Gastrocnemius medialis (tissue), 4 donors: ENCODE data around the gene STARD8. TPM values are rescaled to one million over a fixed set of nuclear protein-coding genes. Genes with fewer than 3 reads are reported as not detected.
"Not testable (repeated sequence)": the region's sequence is repeated elsewhere in the genome, so short reads cannot be mapped to it uniquely, and the experiment has no call there.

Experiments used
- ATAC-seq, 2 donors: fragments of 150-250 bp; one replicate each; pipeline ENCODE4 v1.9.1; 2016
- DNase-seq, 2 donors: peaks; one replicate each; pipeline ENCODE4 v3.0.0-alpha.2; 2019
- H3K27ac ChIP-seq, 4 donors: fragments of 200-600 bp; sonication (generic); 1 replicate in 1 of 4; 2 replicates in 3 of 4; pipeline ENCODE4 v1.5.1; 2016 to 2018; ENCODE audit warnings: mild to moderate bottlenecking in 2 of 4, moderate library complexity in 1 of 4
- H3K27me3 ChIP-seq, 3 donors: fragments of 200-600 bp; sonication (generic) in 2 of 3; 1 replicate in 1 of 3; 2 replicates in 2 of 3; pipeline versions ENCODE4 v1.5.1 to v1.6.0; 2016 to 2019; ENCODE audit warnings: mild to moderate bottlenecking in 1 of 3, moderate library complexity in 1 of 3
- H3K36me3 ChIP-seq, 2 donors: fragments of 200-600 bp; sonication (generic) in 1 of 2; one replicate each; pipeline ENCODE4 v1.5.1; 2017 to 2018
- H3K4me1 ChIP-seq, 2 donors: fragments of 200-600 bp; sonication (generic) in 1 of 2; one replicate each; pipeline ENCODE4 v1.5.1; 2016 to 2017; ENCODE audit warnings: mild to moderate bottlenecking in 2 of 2
- H3K4me3 ChIP-seq, 4 donors: fragments of 200-600 bp; sonication (generic) in 3 of 4; 1 replicate in 1 of 4; 2 replicates in 3 of 4; pipeline ENCODE4 v1.5.1; 2016 to 2019; ENCODE audit warnings: mild to moderate bottlenecking in 2 of 4
- H3K9me3 ChIP-seq, 3 donors: fragments of 200-600 bp; sonication (generic) in 2 of 3; 1 replicate in 1 of 3; 2 replicates in 2 of 3; pipeline ENCODE4 v1.5.1; 2016 to 2019
- CTCF ChIP-seq, 5 experiments: fragments of 450-650 bp in 3 of 5; fragments of 200-600 bp in 2 of 5; sonication (generic) in 2 of 5; IDR thresholded peaks in 4 of 5; conservative IDR thresholded peaks in 1 of 5; 1 replicate in 4 of 5; 2 replicates in 1 of 5; pipeline ENCODE4 v1.5.1; 2016 to 2019; ENCODE audit warnings: antibody characterized with exemption in 5 of 5, mild to moderate bottlenecking in 3 of 5, moderate library complexity in 3 of 5
- POLR2A ChIP-seq, 2 donors: fragments of 450-650 bp; IDR thresholded peaks; one replicate each; pipeline ENCODE4 v1.6.1; 2017; ENCODE audit warnings: antibody characterized with exemption in 2 of 2, mild to moderate bottlenecking in 2 of 2, moderate library complexity in 2 of 2
- in situ Hi-C, 4 donors: fragments of 200-750 bp; cut with MboI; loops; one replicate each; pipeline versions ENCODE4 v1.15.0 to v1.8.0; 2017; ENCODE audit warnings: low sequenced_read_pairs in 4 of 4
- intact Hi-C: fragments of 100-400 bp; cut with DNase I; formaldehyde crosslinking; loops from one replicate; pipeline ENCODE4 v1.15.1; 2023; ENCODE audit warnings: low total_unique reads
- total RNA-seq, 4 donors: library from RNA; depleted of rRNA; stranded (reverse); fragments of >200 nt; gene quantifications; one replicate each; pipeline versions ENCODE4 v1.1.0 to v1.2.3, GENCODE V29; 2016

STARD8 gene
- total RNA-seq, 4 donors from 2014 or later: 6.6 to 9.4 (median 9.1) TPM

- Histone ChIP-seq H3K4me1 (no peaks in the 10 kb centered on the region), H3K4me3 (no peak overlapping the region), H3K9me3 (no peaks in the 10 kb centered on the region), H3K27ac (no peak overlapping the region), H3K36me3 (peaks cover 0 to 9% of the 10 kb centered on the region in 2 donors), H3K27me3 (no peaks in the 10 kb centered on the region)
- intact Hi-C loops: no loop called here
- DNase-seq: no peak
- TF ChIP-seq CTCF (IDR thresholded peaks at IDR 0.05 in 4 of 5, conservative IDR thresholded peaks at IDR 0.05 in 1 of 5): no peak
- no peak for TF ChIP-seq POLR2A (IDR thresholded peaks at IDR 0.05)
- in situ Hi-C loops: no loop called here
- ATAC-seq: no peak
Measured at GRCh38 chrX:68727696-68728095, 80.2 kb downstream of the STARD8 start.

GRCh38 chrX:68728186-68728585, 80.7 kb downstream of the STARD8 start:
- TF ChIP-seq CTCF (IDR thresholded peaks at IDR 0.05 in 4 of 5, conservative IDR thresholded peaks at IDR 0.05 in 1 of 5) (no peak), POLR2A (IDR thresholded peaks at IDR 0.05) (no peak)
- DNase-seq (no peak), ATAC-seq (no peak)
- no peak overlapping the region for H3K27ac ChIP-seq
- intact Hi-C loops (no loop called here), in situ Hi-C loops (no loop called here)
- H3K4me3 ChIP-seq: no peak overlapping the region
- no peaks in the 10 kb centered on the region for H3K9me3 ChIP-seq
- H3K4me1 ChIP-seq: no peaks in the 10 kb centered on the region
- H3K27me3 ChIP-seq: no peaks in the 10 kb centered on the region
- H3K36me3 ChIP-seq: peaks cover 0 to 5% of the 10 kb centered on the region in 2 donors

GRCh38 chrX:68731254-68731653, 83.8 kb downstream of the STARD8 start:
- intact Hi-C loops: loop anchor here (5.0 kb wide), 1 partner anchor 76 kb away; no protein-coding TSS in a partner anchor
- ATAC-seq (no peak), DNase-seq (no peak)
- no peaks in the 10 kb centered on the region for H3K36me3 ChIP-seq
- in situ Hi-C loops: no loop called here
- H3K4me1 ChIP-seq: no peaks in the 10 kb centered on the region
- TF ChIP-seq CTCF (IDR thresholded peaks at IDR 0.05 in 4 of 5, conservative IDR thresholded peaks at IDR 0.05 in 1 of 5) (no peak), POLR2A (IDR thresholded peaks at IDR 0.05) (no peak)
- no peak overlapping the region for H3K27ac ChIP-seq
- H3K4me3 ChIP-seq: no peak overlapping the region
- H3K27me3 ChIP-seq: peaks cover 0 to 4% (median 0%) of the 10 kb centered on the region in 3 donors
- H3K9me3 ChIP-seq: no peaks in the 10 kb centered on the region

GRCh38 chrX:68732906-68733493, 85.5 kb downstream of the STARD8 start:
- Histone ChIP-seq H3K27ac (no peak overlapping the region), H3K4me3 (no peak overlapping the region), H3K4me1 (no peaks in the 10 kb centered on the region), H3K27me3 (peaks cover 0 to 4% (median 0%) of the 10 kb centered on the region in 3 donors), H3K36me3 (no peaks in the 10 kb centered on the region), H3K9me3 (no peaks in the 10 kb centered on the region)
- intact Hi-C loops (loop anchor here (5.0 kb wide), 1 partner anchor 74 kb away; no protein-coding TSS in a partner anchor), in situ Hi-C loops (no loop called here)
- DNase-seq: peak in 1 of 2 donors; percentile 30
- TF ChIP-seq POLR2A (IDR thresholded peaks at IDR 0.05): no peak
- peak; percentile 32 to 72 (median 59) for TF ChIP-seq CTCF (IDR thresholded peaks at IDR 0.05 in 4 of 5, conservative IDR thresholded peaks at IDR 0.05 in 1 of 5)
- ATAC-seq: peak in 1 of 2 donors; percentile 60

DNA sequence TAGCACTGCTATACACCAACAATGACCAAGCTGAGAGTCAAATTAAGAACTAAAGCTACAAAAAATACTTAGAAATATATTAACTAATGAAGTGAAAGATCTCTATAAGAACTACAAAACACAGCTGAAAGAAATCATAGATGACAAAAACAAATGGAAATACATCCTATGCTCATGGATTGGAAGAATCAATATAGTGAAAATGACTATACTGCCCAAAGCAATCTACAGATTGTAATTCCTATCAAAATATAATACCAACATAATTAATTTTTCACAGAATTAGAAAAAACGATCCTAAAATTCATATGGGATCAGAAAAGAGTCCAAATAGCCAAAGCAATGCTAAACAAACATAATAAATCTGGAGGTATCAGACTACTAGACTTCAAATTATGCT, 87.8 kb downstream of the STARD8 start:
- in situ Hi-C loops: no loop called here
- Histone ChIP-seq H3K27me3 (peaks cover 0 to 4% (median 0%) of the 10 kb centered on the region in 3 donors), H3K4me3 (no peak overlapping the region), H3K27ac (no peak overlapping the region), H3K36me3 (no peaks in the 10 kb centered on the region), H3K9me3 (no peaks in the 10 kb centered on the region), H3K4me1 (no peaks in the 10 kb centered on the region)
- ATAC-seq (no peak), DNase-seq (no peak)
- intact Hi-C loops: no loop called here
- no peak for TF ChIP-seq POLR2A (IDR thresholded peaks at IDR 0.05)
- TF ChIP-seq CTCF (IDR thresholded peaks at IDR 0.05 in 4 of 5, conservative IDR thresholded peaks at IDR 0.05 in 1 of 5): no peak

DNA sequence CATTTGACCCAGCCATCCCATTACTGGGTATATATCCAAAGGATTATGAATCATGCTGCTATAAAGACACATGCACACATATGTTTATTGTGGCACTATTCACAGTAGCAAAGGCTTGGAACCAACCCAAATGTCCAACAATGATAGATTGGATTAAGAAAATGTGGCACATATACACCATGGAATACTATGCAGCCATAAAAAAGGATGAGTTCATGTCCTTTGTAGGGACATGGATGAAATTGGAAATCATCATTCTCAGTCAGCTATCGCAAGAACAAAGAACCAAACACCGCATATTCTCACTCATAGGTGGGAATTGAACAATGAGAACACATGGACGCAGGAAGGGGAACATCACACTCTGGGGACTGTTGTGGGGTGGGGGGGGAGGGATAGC, 94.4 kb downstream of the STARD8 start:
- DNase-seq, in situ Hi-C loops, ATAC-seq, H3K4me1 ChIP-seq, H3K4me3 ChIP-seq, H3K27me3 ChIP-seq, H3K9me3 ChIP-seq, intact Hi-C loops, H3K36me3 ChIP-seq, H3K27ac ChIP-seq: not testable (repeated sequence)
